NCI-H1105 (cell line): ENCODE results near the gene RETNLB.

Experiments used
- DNase-seq: peaks from one replicate; lab custom pipeline; 2025; lab: John Stamatoyannopoulos, UW

The RETNLB gene, protein sequence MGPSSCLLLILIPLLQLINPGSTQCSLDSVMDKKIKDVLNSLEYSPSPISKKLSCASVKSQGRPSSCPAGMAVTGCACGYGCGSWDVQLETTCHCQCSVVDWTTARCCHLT

DNA sequence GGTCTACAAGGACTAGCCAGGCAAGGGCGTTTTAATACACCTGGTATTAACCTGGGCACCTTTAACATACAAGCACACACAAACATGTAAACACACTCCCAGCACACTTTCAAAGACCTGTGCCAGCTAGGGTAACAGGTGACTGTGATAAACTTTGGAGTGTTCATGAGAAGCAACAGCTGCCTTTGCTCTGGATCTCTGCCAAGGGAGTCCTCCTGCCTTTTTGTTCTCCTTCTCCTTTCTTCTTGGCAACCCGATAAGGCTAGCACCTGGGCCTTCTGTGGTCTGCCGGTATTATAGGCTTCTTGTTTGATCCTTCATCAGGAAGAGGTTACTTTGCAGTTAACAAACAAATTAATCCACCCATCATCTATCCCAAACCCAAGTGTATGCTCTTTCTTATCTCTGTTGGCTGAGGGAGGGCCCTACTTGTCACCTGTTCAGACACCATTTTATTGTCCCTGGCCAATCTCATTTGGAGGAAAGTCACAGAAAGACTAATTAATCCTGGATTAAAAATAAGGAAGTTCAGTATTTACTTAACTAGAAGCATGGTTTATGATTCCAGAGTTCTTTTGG lies at the start of gene RETNLB:
Gene RETNLB (minus strand): TSS at position 7 of the 579 bp plus-strand sequence. CDS start 225 bp downstream, outside the sequence.
- peak; percentile 96 for DNase-seq

GRCh38 chr3:108806316-108806715 lies 49.1 kb upstream of the RETNLB start:
- DNase-seq, result no peak

DNA sequence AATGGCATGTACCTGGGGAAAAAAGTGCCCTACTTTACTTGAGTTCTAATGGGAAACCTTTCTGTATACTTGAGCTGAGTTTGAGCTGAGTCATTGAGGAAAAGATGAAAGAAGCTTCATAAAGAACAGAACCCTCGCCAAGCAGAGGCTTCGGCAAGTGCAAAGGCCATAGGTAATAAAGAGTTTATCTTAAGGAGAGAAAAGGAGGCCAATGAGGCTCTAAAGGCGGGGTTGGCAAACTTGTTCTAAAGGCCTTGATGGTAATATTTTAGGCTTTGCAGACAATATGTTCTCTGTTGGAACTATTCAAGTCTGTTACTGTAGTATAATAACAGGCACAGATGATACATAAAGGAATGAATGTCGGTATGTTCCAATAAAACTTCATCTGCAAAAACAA lies 47.8 kb upstream of the RETNLB start:
- no peak for DNase-seq

GRCh38 chr3:108804437-108804836 lies 47.2 kb upstream of the RETNLB start:
- no peak for DNase-seq

DNA sequence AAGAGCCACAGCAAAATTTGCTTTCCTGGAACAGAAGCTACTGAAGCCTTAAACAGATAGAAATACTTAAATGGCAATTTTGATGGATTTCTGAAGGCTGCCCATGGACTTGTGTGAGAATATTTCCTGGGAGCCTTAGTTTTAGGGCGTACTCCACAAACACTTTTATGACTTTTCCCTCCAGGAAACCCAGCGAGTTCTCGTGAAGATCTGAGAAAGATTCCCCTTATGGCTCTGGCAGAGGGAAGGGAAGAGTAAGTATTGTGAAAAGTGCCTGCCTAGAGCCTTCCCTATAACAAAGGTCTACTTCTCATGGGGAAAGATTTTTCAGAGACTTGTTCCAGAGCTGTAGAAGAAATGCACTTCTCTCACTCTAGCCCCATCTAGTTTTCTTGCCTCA lies 34.3 kb upstream of the RETNLB start:
- no peak for DNase-seq

DNA sequence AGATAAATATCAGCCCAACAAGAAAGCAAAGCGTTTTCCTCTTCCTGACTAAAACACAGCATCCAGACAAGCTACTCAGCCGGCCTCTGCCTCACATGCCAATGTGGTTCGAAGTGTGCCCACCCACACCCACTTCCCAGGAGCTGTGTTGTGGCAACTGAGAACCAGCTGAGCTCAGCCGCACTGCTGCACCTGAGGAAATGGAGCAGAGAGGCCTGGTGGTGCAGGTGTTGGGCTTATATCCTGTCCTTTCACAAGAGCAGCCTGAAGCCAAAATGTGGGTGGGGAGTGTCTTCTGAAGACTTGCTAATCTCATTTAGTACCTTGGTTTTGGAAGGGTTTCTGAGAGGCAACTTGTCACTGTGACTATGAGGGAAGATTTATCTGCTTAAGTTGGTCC lies 23.0 kb upstream of the RETNLB start:
- no peak for DNase-seq

GRCh38 chr3:108779496-108779895 lies 22.3 kb upstream of the RETNLB start:
- DNase-seq, result no peak

GRCh38 chr3:108775649-108776048 lies 18.4 kb upstream of the RETNLB start:
- no peak for DNase-seq

DNA sequence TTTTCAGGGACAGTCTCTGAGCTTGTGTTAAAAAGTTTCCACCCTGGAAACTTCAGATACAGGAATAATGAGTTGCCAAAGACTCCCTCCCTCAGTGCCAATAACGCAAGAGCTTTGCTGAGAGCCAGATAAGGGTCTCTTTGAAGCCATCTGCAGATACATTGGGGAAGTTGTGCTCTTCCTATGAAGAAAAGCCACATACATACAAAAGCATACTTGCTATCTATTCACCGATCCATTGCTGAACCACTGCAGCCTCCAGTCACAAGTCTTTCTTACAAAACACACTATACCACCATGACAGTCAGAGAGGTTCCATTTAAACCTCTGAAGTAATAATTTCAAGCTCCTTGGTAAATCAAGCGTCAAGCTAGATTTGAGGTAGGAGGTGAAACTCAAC lies 10.0 kb upstream of the RETNLB start:
- DNase-seq, result no peak

DNA sequence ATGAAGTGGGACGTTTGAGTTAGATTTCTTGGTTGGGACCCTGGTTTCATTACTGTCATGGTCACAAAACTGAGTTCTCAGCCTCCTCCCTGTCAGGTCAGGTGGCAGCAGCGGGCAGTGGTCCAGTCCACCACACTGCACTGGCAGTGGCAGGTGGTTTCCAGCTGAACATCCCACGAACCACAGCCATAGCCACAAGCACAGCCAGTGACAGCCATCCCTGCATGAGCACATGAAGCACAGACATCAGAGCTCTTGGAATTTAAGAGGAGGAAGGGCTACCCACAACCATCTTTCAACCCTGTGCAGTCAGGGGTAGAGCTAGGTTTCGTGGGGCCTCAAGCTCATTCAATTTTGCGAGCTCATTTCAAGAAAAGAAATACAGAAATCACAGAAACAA lies 1.5 kb downstream of the RETNLB start:
- no peak for DNase-seq

DNA sequence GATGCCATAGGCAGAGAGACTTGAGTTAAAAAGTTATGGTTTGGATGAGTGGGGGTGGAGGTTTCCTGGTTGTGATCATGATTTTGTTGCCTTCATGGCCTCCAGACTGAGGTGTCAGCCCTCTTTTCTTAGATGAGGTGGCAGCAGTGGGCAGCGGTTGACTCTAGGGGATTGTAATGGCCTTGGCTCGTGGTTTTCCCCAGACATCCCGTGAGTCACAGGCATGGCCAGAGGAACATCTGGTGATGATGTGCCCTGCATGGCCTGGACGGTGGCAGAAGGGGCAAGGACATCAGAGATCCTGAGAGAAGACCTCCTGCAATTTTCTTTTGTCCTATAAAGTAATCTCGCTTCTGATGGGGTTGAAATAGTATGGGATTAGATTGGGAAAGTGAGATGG lies 12.4 kb downstream of the RETNLB start:
- DNase-seq, result no peak

GRCh38 chr3:108742929-108743328 lies 14.3 kb downstream of the RETNLB start:
- no peak for DNase-seq

- no peak for DNase-seq
Measured at GRCh38 chr3:108736821-108737220, 20.4 kb downstream of the RETNLB start.

- DNase-seq, result no peak
Measured at GRCh38 chr3:108728934-108729333, 28.3 kb downstream of the RETNLB start.

GRCh38 chr3:108728105-108728504 lies 29.1 kb downstream of the RETNLB start:
- DNase-seq, result no peak

DNA sequence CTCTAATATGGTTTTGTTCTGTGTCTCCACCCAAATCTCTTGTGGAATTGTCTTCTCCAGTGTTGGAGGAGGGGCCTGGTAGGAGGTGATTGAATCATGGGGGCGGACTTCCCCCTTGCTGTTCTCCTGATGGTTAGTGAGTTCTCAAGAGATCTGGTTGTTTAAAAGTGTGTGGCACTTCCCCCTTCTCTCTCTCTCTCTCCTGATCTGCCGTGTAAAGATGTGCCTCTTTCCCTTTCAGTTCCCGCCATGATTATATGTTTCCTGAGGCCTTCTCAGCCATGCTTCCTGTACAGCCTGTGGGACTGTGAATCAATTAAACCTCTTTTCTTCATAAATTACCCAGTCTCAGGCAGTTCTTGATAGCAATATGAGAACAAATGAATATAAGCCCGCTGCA lies 33.1 kb downstream of the RETNLB start:
- no peak for DNase-seq

DNA sequence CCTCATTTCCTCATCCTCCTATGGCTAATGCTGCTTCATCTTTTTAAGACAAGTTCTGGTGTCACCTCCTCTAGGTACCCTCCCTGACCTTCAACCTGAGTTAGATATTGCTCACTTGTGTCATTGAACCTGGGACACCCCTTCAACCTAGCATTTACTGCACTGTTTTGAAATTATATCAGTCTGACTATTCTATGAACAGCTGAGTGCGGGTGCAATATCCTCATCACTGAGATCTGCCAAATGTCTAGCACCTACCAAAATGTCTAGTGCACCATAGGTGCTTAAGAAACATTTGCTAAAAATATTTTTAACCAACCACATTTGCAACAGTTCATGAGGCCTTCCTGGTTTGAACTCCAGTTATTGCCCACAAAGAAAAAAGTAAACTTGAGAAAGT lies 34.5 kb downstream of the RETNLB start:
- DNase-seq, result no peak

DNA sequence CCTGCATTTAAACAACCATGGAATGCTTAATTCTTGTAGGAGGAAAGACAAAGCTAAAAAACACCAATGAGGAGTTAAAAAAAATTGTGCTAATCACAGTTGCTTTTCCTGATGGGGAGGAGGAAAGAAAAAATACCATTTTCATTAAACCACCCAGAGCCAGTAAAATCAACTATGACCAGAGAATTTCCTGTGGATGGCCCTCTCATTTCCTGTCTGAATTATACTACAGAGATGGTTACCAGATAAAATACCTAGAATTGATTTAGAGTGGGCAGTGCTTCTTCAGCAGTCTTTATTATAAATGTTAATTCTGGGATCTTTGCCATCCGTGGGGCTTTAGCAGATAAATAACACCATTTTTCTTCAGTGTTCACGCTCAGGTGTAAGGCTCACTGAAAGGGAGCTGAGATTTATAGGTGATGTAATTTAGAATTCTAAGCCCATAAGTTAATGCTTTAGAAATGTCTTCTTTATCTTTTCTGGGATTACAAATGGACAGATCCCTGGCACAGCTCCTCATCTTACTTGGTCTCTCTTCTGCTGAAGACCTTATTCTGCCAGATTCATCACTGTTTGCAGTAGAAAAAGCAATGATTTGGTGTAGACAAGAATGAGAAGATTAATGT lies 37.9 kb downstream of the RETNLB start:
- DNase-seq, result no peak

DNA sequence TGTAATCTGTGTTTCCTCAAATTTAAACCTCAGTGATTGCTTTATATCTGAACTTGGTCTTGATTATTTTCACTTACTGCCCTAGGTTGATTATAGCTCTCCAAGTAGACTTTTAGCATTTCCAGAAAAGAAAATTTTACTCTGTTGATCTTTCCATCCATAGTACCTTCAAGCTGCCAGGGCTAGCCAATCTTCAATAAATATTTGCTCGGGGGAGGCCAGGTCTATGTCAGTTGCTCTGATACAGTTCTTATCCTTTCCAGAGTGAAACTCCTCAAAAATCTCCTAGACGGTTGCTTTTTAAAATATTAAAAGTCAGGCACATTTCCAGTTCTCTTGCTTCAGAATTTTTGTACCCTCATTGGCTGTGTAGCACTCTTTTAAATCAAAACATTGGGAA lies 38.8 kb downstream of the RETNLB start:
- no peak for DNase-seq

- DNase-seq, result no peak
Measured at GRCh38 chr3:108713816-108714215, 43.4 kb downstream of the RETNLB start.

DNA sequence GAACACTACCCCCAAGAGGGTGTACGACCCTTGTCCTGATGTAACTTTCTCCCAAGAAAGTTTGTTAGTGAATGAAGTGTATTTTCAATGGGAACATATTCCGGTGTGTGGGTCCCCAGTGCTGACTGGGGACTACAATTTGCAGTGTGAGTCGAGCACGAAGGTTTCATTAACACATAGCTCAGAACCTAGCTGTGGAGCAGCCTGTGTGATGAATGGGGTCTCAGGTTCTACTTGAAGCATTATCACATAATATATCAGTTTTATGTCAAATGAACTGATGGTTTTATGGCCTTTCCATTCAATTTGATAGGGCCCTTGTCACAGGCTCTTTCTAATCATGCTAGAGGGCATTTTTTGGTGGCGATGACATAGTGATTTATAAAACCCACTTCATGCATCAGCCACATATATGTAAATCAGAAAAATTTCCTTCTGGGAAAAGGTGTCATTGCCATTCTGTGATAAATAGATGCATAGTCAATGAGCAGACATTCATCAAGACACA lies 44.1 kb downstream of the RETNLB start:
- DNase-seq, result no peak
